Measurements from ENCODE around the gene SLC8A1. TPM values are rescaled to one million over a fixed set of nuclear protein-coding genes. Genes with fewer than 3 reads are reported as not detected.

Gene SLC8A1
- total RNA-seq, 1 experiment from 2014 or later: 1.7 TPM

DNA sequence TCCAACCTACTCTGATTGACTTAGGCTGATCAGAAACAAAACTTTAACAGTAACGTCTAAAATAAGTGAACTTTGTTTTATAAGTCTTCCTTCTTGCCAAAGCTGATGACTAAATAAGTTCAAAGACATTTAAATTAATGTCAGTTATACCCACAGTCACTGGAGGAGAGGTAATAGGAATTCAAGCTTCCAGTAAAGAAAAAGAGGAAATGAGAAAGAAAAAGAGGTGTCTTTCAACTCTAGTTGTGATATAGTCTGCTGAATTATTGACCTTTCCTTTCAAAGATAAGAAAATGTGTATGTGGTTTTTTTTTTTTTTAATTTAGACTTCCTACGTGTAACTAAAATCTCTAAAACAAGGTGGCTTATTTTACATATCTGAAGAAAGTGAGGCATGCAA is 191.5 kb downstream of the SLC8A1 start:
- Histone ChIP-seq H3K14ac (ENCODE audit: insufficient read depth, low read length) (no peak overlapping the region), H3K27me3 (ENCODE audit: insufficient read depth, low read length) (no peaks in the 10 kb centered on the region), H2BK15ac (ENCODE audit: low read depth, low read length) (no peak overlapping the region), H3K18ac (ENCODE audit: insufficient read length, low read depth, low read length) (no peak overlapping the region), H2AFZ (ENCODE audit: low read length) (no peak overlapping the region), H2BK120ac (ENCODE audit: low read depth, low read length, poor library complexity, severe bottlenecking) (no peak overlapping the region), H3K9me3 (ENCODE audit: control insufficient read depth, low read depth, low read length) (no peaks in the 10 kb centered on the region), H3T11ph (ENCODE audit: low read length) (no peak overlapping the region), H2BK12ac (ENCODE audit: insufficient read length, low read depth, low read length) (no peak overlapping the region), H4K8ac (replicated peaks; ENCODE audit: insufficient read length, low read depth, low read length) (no peak overlapping the region), H3K4me2 (ENCODE audit: insufficient read depth, insufficient read length, low read length) (no peak overlapping the region), H4K20me1 (ENCODE audit: control insufficient read depth, insufficient read depth, insufficient read length) (no peaks in the 10 kb centered on the region), H4K91ac (ENCODE audit: insufficient read length, low read depth, low read length) (no peak overlapping the region), H3K79me2 (ENCODE audit: insufficient read depth, low read length) (no peaks in the 10 kb centered on the region), H3K79me1 (ENCODE audit: insufficient read depth, low read depth, low read length, poor library complexity, severe bottlenecking) (no peaks in the 10 kb centered on the region), H3K23ac (ENCODE audit: insufficient read length, low read depth, low read length) (no peak overlapping the region), H4K5ac (ENCODE audit: insufficient read length, low read depth, low read length) (no peak overlapping the region), H3K9ac (ENCODE audit: extremely low read depth, insufficient read length, low read length) (no peak overlapping the region), H3K4ac (ENCODE audit: low read depth, low read length) (no peak overlapping the region), H3K56ac (ENCODE audit: insufficient read length, low read depth, low read length) (no peak overlapping the region), H3K27ac (ENCODE audit: insufficient read length, low read depth, low read length) (no peak overlapping the region), H2BK20ac (ENCODE audit: low read depth, low read length, poor library complexity, severe bottlenecking) (no peak overlapping the region), H2BK5ac (ENCODE audit: insufficient read length, low read length) (no peak overlapping the region), H3K4me1 (ENCODE audit: insufficient read depth, low read length) (no peaks in the 10 kb centered on the region), H2AK5ac (ENCODE audit: insufficient read length, low read length) (no peak overlapping the region), H3K23me2 (ENCODE audit: insufficient read length, low read depth, low read length, poor library complexity, severe bottlenecking) (no peaks in the 10 kb centered on the region)
- peaks cover 6 to 13% of the 10 kb centered on the region in 2 experiments for H3K4me1 Mint-ChIP-seq
- no peak for DNase-seq
- H3K4me3 Mint-ChIP-seq: no peak overlapping the region
- H3K9me3 Mint-ChIP-seq: no peaks in the 10 kb centered on the region
- no peak overlapping the region for H3K27ac Mint-ChIP-seq
- TF ChIP-seq, protein P1, sequence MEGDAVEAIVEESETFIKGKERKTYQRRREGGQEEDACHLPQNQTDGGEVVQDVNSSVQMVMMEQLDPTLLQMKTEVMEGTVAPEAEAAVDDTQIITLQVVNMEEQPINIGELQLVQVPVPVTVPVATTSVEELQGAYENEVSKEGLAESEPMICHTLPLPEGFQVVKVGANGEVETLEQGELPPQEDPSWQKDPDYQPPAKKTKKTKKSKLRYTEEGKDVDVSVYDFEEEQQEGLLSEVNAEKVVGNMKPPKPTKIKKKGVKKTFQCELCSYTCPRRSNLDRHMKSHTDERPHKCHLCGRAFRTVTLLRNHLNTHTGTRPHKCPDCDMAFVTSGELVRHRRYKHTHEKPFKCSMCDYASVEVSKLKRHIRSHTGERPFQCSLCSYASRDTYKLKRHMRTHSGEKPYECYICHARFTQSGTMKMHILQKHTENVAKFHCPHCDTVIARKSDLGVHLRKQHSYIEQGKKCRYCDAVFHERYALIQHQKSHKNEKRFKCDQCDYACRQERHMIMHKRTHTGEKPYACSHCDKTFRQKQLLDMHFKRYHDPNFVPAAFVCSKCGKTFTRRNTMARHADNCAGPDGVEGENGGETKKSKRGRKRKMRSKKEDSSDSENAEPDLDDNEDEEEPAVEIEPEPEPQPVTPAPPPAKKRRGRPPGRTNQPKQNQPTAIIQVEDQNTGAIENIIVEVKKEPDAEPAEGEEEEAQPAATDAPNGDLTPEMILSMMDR (conservative IDR thresholded peaks at IDR 0.05): no peak
- no peaks in the 10 kb centered on the region for H3K27me3 Mint-ChIP-seq (ENCODE audit: low read depth)
- no CpG with 5 or more reads among the region's 2 CpGs for WGBS (ENCODE audit: extremely low coverage, insufficient read length, low lambda C conversion rate)
- H3K36me3 Mint-ChIP-seq (ENCODE audit: insufficient read depth in 1 of 3, low read depth in 3 of 3): no peaks in the 10 kb centered on the region

Measured in H9 (cell line).